ENCODE measurements around the gene C2orf92.
"Not testable (repeated sequence)": the region's sequence is repeated elsewhere in the genome, so short reads cannot be mapped to it uniquely, and the experiment has no call there.

C2orf92 gene

GRCh38 chr2:97660044-97660774 lies 9.3 kb upstream of the C2orf92 start:
- DNase-seq (ENCODE audit: low read depth): no peak

- DNase-seq (ENCODE audit: low read depth): no peak
These were observed 8.6 kb upstream of the C2orf92 start for GRCh38 chr2:97660775-97661389.

GRCh38 chr2:97661927-97662326 lies 7.6 kb upstream of the C2orf92 start:
- no peak for DNase-seq (ENCODE audit: low read depth)

GRCh38 chr2:97662386-97662894 lies 7.1 kb upstream of the C2orf92 start:
- no peak for DNase-seq (ENCODE audit: low read depth)

GRCh38 chr2:97662895-97663625 lies 6.5 kb upstream of the C2orf92 start:
- peak; percentile 23 for DNase-seq (ENCODE audit: low read depth)

- no peak for DNase-seq (ENCODE audit: low read depth)
These were observed 5.9 kb upstream of the C2orf92 start for GRCh38 chr2:97663626-97663961.

- peak; percentile 97 for DNase-seq (ENCODE audit: low read depth)
These were observed 5.4 kb upstream of the C2orf92 start, which contains the start of gene ACTR1B for GRCh38 chr2:97663962-97664635. ACTR1B (minus strand) TSS chr2:97664044; CDS start chr2:97663890, 154 bp downstream.

- DNase-seq (ENCODE audit: low read depth): no peak
These were observed 4.9 kb upstream of the C2orf92 start for GRCh38 chr2:97664636-97664970.

GRCh38 chr2:97670471-97670870 lies 958 bp downstream of the C2orf92 start:
- DNase-seq (ENCODE audit: low read depth): no peak

- DNase-seq (ENCODE audit: low read depth): no peak
These were observed 2.0 kb downstream of the C2orf92 start for GRCh38 chr2:97671526-97671925.

GRCh38 chr2:97672606-97673140 lies 3.2 kb downstream of the C2orf92 start:
- DNase-seq (ENCODE audit: low read depth): not testable (repeated sequence)

GRCh38 chr2:97673182-97673914 lies 3.8 kb downstream of the C2orf92 start:
- DNase-seq (ENCODE audit: low read depth): no peak

- DNase-seq (ENCODE audit: low read depth): no peak
These were observed 4.4 kb downstream of the C2orf92 start for GRCh38 chr2:97673915-97674283.

- no peak for DNase-seq (ENCODE audit: low read depth)
These were observed 6.1 kb downstream of the C2orf92 start for GRCh38 chr2:97675430-97676113.

GRCh38 chr2:97676620-97677019 lies 7.1 kb downstream of the C2orf92 start:
- DNase-seq (ENCODE audit: low read depth): no peak

GRCh38 chr2:97677480-97677879 lies 8.0 kb downstream of the C2orf92 start:
- no peak for DNase-seq (ENCODE audit: low read depth)

- no peak for DNase-seq (ENCODE audit: low read depth)
These were observed 8.8 kb downstream of the C2orf92 start for GRCh38 chr2:97678298-97678697.

GRCh38 chr2:97687235-97687634 lies 17.7 kb downstream of the C2orf92 start:
- DNase-seq (ENCODE audit: low read depth): not testable (repeated sequence)

- no peak for DNase-seq (ENCODE audit: low read depth)
These were observed 18.7 kb downstream of the C2orf92 start for GRCh38 chr2:97688062-97688827.

- no peak for DNase-seq (ENCODE audit: low read depth)
These were observed 21.7 kb downstream of the C2orf92 start for GRCh38 chr2:97691166-97691565.

Measured in fibroblast of the conjunctiva (primary cell).